GM12864 (cell line): Measurements from ENCODE around the gene CHKB.
"Not testable (repeated sequence)": the region's sequence is repeated elsewhere in the genome, so short reads cannot be mapped to it uniquely, and the experiment has no call there.

Source experiments
- DNase-seq: peaks from one replicate; pipeline ENCODE4 v3.0.0-alpha.2; 2011; ENCODE audit warnings: low read depth
- H3K4me3 ChIP-seq: 2 replicates; pipeline ENCODE4 v1.5.1; 2011; ENCODE audit warnings: mild to moderate bottlenecking, low read depth, low read length, control low read depth
- TF ChIP-seq, protein P1 (sequence below): IDR thresholded peaks from 2 replicates; pipeline ENCODE4 v1.5.1; 2011; ENCODE audit warnings: low read depth, mild to moderate bottlenecking, moderate library complexity, low read length, control low read depth, inconsistent platforms; ENCODE audit errors: missing control alignments

CHKB gene

DNA sequence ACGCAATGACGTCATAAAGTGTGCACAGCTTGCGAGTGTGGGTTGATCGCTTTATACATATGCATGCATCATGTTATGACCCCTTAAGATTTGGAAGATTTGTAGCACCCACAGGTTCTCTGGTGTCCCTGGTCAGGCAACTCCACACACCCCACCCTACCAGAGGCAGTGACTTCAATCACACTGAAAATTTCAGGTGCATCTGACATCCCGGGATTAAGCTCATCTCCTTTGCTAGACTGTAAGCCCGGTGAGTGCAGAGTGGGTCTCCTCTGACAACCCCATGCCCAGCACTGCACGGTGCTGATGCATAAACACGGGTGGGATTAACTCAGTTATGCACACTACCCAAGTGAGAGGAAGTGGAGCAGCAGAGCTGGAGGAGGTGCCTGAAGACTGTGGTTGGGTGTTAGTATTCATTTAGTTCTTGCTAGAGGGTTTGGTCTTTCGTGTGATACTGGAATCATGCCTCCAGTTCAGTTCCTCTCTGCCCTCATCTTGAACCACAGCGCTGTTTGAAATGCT is 38.8 kb upstream of the CHKB start:
- peak overlapping the region; percentile 60 for H3K4me3 ChIP-seq
- peak; percentile 62 for DNase-seq
- TF ChIP-seq, protein P1, sequence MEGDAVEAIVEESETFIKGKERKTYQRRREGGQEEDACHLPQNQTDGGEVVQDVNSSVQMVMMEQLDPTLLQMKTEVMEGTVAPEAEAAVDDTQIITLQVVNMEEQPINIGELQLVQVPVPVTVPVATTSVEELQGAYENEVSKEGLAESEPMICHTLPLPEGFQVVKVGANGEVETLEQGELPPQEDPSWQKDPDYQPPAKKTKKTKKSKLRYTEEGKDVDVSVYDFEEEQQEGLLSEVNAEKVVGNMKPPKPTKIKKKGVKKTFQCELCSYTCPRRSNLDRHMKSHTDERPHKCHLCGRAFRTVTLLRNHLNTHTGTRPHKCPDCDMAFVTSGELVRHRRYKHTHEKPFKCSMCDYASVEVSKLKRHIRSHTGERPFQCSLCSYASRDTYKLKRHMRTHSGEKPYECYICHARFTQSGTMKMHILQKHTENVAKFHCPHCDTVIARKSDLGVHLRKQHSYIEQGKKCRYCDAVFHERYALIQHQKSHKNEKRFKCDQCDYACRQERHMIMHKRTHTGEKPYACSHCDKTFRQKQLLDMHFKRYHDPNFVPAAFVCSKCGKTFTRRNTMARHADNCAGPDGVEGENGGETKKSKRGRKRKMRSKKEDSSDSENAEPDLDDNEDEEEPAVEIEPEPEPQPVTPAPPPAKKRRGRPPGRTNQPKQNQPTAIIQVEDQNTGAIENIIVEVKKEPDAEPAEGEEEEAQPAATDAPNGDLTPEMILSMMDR, result no peak

DNA sequence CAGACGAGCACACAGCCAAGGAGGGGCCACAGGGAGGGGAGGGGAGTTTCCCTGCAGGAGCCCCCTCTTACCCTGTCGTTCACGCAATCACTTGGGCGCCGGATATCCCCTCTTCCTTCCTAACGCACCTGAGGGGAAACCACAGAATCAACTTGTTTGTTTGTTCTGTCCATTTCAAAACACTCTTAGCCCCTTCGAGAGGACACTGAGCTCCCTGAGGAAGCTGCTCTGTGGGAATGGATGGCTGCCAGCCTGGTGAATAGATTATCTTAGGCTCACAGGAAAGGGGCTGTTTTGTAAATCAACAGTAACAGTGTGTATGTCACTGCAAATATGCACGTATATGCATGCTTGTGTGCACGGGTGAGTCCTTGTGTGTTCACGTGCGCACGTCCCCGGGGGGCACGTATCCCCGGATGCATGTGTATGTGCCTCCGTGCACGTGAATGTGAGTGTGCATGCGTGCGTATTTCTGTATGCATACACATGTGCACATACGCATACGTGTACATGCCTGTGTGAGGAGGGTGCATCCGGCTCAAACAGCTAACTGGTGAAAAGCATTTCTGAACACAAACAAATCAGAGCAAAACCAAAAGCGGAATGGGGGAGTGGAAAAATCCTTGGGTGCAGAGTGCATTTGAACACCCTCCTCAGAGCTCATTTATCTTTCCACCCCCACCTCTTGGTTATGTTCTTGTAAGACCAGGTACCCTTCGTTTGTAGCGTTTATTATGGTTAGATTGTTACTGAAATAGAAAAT is 38.1 kb upstream of the CHKB start:
- peak; percentile 72 for DNase-seq
- peak overlapping the region; percentile 60 for H3K4me3 ChIP-seq
- TF ChIP-seq, protein P1, result no peak

DNA sequence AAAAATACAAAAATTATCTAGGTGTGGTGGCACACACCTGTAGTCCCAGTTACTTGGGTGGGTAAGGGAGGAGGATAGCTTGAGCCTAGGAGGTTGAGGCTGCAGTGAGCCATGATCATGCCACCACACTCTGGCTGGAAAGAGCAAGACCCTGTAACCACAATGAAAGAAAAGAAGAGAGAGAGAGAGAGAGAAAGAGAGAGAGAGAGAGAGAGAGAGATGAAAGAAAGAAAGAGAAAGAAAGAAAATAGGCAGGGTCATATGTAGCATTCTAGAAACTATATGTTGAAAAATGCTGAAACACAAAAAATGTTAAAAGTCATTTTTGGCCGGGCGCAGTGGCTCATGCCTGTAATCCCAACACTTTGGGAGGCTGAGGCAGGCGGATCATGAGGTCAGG is 31.6 kb upstream of the CHKB start:
- not testable (repeated sequence) for DNase-seq, H3K4me3 ChIP-seq

DNA sequence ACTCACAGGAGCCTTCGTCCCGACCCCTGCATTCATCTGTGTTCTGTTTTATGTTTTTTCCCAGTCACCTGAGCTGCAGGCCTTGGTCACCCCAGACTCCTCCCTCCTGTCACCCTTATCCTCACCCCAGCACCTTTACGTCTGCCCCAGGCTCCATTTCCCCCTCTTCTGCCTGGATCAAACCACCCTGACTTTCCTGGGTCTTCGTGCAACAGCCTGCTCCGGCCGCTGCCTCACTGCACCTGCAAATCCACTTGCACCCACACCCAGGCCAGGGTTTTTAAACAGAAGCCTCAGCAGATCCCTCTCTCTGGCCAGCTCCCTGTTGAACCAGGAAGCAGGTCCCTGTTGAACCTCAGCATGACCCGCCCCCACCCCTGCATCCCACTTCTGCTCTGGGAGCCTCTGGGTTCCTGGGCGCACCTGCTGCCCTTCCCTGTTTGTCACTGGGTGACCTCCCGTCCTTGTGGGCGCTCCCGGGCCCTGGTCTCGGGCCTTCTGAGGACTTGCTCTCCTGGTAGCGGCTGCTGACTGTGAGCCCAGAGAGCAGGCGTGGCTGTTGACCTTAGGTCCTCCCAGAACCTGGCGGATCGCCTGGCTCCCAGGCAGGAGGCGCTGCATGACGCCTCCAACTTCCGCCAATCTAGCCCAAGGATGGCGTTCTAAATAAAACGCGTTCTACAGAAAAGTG is 30.8 kb upstream of the CHKB start:
- H3K4me3 ChIP-seq, result no peak overlapping the region
- no peak for DNase-seq
- TF ChIP-seq, protein P1, result no peak

DNA sequence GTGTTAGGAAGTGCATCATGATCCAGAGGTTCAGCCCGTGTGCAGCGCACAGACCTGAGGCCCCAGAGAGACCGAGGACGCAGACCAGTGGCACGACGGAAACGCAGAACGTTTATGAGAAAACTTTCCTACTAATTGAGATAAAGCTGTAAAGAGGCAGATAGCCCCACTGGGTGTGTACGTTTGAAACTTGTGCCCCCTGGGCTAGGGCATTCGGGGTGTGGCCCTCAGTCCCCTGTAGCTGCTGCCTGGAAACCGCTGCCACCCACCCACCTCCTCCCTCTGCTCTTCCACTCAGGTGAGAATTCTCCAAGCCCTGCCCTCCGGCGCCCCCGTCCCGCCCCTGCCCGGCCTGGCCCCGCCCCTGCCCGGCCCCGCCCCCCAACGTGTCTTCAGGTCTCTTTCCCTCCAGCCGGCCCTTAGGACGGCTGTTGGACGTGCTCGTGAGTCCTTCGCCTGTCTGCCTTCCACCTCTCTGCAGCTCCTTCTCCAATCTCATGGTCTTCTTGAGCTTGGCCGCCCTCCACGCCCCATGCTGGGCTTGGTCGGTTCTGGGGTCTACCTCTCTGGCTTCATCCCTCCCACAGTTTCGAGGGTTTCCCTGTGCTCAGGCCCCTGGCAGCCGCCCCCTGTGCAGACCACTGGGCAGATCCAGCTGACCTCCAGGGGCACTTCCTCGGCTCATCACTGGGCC is 30.0 kb upstream of the CHKB start:
- DNase-seq, result no peak
- TF ChIP-seq, protein P1, result no peak
- H3K4me3 ChIP-seq, result no peak overlapping the region

DNA sequence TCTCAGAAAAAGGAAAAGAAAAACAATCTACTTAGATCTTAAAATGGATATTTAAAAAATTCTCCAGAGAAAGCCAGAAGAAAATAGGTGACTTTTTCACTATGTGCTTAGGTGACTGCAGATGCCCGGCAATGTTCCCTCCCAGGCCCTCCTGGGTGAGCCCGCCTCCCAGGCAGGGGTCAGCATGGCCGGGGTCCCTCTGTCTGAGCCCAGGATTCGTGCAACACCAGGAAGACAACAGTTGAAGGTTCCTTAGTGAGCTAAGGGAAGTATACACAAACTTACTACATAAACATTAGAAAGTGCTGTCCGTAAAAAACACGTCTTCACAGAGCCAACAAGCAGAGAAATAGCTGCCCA is 29.5 kb upstream of the CHKB start:
- TF ChIP-seq, protein P1, result no peak
- no peak for DNase-seq
- no peak overlapping the region for H3K4me3 ChIP-seq

DNA sequence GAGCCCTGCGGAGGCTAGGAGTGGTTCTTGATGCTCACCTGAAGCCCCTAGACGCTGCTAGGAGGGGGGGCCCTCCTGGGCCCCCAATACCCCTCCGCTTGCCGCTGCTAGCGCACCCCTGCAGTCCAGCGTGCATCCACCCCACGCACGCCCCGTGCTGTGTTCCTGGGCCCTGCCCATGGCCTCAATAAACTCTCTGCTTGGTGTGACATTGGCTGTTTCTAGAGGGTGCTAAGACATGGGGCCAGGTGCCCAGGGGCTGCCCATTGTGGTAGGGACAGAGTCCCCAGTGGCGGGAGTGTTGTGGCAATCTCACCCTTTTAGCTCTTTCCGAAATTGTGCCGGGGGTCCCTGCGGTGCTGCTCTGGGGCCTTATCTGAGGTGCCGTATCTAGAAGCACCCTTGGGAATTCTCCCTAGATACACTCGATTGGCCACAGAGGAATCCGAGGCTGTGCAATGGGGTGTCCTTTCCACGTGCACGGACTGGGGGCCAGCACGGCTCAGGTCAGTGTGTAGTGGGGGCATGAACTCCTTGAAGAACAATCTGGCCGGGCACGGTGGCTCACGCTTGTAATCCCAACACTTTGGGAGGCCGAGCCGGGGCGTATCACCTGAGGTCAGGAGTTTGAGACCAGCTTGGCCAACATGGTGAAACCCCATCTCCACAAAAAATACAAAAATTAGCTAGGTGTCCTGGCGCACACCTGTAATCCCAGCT is 28.9 kb upstream of the CHKB start:
- no peak overlapping the region for H3K4me3 ChIP-seq
- TF ChIP-seq, protein P1, result no peak
- DNase-seq, result no peak
